NCI-H2029 treated with DMSO at 0.1 percent for 48 hours (cell line): Measurements from ENCODE around the gene LPCAT1.

Experiments
- DNase-seq: peaks from one replicate; lab custom pipeline; 2025; lab: John Stamatoyannopoulos, UW

Gene LPCAT1

DNA sequence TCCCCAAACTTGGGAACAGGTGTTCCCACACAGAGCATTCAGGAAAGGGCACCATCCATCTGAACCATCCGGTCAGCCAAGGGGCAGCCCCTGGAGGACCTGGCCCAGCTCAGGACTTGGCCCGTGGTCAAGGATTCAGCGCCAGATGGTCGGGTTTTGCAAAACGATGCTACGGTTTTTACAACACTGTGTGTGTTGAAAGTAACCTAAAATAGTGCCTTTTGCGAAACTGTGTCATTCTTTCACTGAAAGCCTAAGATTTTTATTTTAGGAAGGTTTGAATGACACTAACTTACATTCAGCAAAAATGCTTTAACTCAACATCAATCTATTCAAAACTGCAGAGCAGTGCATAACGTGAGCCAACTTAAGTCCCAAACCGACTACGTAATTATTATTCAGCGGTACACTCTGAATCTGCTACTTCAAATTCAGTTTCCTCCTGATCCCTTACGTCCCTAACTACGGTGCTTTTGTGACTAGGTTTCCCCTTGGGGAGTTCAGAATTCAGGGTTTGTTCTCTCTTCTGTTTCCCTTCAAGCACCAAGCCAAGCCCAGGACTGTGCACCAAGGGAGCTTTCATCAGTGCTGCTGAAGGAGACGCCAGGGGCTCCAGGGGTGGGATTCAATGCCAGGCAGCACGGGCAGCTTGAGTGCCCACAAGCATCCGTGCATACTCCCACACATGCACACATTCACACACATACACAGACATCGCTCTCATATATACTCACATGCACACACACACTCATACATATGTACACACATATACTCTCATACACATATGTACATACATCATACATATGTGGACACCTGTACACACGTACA lies 25.8 kb downstream of the LPCAT1 start:
- DNase-seq: no peak

DNA sequence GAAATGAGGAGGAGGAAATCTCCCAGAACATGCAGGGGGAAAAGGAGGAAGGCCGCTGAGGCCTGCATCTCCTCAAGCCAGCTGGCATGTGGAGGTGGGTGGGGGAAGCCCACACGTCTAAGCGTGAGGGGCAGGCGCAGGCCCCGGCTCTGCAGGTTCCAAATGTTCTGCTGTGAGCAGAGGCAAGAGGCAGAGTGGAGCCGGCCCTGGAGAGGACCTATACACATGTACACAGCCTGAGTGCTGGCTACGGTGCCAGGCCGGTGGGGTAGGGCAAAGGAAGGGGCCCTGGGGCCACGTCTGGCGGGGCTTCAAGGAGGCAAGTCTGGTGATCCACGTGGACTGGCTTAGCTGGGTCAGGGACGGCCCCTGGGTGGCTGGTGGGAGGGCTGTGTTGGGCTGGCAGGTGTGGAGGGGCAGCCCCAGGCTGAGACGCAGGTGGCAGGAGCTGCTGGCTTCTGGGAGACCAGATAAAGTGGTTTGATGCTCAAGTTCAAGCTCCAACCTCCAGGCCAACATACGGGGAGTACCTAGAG lies 26.4 kb downstream of the LPCAT1 start:
- no peak for DNase-seq

DNA sequence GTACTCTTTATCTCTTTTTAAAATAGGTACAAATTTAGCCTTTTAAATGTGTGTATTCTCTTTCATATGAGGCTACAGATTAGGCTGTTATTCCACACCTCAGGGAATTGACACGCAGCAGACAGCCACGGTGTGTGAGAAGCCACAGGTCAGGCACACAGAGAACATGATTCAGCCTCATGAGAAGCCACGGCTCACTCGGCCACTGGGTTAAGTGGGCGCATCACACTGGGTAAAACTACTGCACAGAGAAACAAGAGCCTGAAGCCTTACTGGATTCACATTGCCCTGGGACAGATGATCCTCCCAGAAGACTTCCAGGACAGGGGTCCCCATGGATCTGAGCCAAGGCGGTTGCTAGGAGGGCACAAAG lies 28.2 kb downstream of the LPCAT1 start:
- no peak for DNase-seq

DNA sequence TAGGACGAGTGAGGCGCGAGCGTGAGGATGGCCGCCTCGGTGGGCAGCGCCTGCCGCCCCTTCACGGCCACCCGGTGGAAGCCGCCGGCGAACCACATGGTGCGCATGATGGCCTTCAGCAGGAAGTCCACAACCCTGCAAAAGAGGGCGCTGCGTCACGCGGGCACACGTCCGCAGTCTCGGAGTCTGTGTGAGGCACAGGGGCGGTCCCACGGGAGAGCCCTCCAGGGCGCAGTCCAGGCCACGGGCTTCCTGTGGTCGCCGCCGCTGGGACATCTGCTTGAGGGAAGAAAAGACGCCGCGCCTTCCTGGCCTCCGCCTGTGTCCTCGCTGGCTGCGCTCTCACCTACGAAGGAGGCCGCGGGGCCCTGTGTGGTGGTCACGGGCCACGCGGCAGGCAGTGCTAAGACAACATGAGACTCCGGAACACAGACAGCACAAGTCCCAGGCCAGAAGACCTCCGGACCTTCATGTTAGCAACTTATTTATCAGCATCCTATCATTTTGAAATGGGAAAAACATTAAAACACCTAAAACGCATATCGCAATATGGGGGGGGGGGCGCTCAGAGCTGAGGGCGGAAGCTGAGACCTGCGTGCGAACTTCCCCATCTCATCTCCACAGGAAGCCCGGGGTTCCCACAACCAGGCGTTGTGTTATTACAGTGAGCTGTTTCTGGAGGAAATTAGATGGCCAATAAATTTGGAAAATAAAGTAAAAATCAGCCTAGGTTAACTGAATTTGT lies 28.8 kb downstream of the LPCAT1 start:
- no peak for DNase-seq

DNA sequence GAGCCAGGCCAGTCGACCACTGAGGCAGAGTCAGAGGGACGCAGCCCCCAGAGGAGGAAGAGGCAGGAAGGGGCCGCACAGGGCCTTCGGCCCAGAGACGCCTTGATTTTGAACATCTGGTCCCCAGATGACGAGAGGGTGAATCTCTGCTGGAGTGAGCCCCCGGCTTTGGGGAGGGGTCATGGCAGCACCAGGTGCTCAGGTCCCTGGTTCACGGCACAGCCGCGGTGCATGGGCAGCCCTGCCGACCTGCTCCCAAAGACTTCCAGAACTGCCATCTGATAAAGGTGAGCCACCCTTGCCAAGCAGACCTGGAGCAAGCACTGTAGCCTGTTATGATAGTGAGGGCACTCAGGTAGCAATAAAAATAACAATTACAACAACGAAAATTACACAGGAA lies 29.8 kb downstream of the LPCAT1 start:
- DNase-seq: no peak

DNA sequence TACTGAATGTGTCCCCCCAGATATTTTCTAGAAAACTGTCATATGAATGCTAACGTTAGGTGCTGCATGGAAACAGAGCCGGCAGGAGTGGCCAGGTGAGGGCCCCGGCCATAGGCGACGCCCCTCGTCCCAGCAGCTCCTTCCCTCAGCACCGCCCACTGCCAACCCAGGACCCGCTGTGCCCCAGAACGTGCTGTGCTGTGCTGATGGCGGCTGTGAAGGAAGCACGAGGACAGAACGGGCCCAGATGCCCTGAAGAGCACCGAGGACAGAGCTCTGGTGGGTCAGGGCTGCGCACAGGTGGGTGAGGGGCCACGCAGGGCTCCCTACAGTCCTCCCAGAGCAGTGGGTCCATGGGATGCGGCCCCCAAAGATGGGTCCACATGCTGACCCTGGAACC lies 30.3 kb downstream of the LPCAT1 start:
- no peak for DNase-seq

DNA sequence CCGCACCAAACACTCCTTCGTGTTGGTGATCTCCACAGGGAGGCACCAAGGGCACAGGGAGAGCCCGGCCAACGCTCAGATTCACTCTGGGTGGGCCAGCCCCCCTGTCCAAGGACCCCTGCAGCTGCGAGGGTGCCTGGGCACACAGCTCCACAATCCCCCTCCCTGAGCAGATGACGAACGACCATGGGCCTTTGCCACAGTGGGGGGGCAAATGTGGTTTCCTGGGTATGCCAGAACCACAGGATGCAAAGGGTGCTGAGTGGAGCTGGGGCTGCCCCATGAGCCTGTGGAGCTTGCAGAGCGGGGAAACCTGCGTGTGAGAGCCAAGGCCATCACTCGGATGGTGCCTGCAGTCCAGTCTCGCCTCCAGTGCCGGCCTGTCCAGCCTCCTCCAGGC lies 31.0 kb downstream of the LPCAT1 start:
- no peak for DNase-seq

DNA sequence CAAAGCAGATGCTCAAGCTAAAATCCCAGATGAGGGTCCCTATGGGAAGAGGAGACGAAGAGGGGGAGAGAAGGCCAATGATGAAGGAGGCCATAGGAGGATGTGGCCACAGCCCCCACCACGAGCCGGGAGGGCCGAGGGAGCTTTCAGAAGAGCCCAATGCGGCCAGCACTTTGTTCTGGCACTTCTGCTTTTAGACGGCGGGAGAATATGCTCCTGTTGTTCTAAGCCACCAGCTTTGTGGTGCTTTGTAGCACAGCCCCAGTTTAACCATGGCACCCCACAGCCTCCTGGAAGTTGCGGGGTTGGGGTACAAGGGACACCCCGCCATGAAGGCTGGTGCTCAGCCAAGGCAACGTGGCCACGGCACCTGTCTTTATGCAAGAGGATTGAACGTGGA lies 33.4 kb downstream of the LPCAT1 start:
- no peak for DNase-seq

DNA sequence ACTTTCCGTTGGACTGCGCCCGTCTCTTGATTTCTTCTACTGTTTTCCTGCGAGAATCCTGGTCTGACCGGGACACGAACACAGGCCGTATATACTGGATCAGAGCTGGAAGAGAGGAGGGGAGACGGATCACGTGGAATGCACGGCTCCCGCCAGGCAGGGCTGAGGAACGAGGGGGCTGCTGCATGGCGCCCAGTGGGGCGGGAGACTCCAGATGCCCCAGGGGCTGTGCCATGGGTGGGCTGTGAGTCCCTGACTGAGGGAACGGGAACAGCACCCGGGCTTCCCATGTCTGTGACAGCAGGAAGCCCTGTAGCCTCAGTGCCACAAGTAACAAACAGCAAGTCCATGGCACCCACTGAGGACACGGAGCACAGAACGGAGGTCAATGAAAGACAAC lies 34.0 kb downstream of the LPCAT1 start:
- DNase-seq: no peak

DNA sequence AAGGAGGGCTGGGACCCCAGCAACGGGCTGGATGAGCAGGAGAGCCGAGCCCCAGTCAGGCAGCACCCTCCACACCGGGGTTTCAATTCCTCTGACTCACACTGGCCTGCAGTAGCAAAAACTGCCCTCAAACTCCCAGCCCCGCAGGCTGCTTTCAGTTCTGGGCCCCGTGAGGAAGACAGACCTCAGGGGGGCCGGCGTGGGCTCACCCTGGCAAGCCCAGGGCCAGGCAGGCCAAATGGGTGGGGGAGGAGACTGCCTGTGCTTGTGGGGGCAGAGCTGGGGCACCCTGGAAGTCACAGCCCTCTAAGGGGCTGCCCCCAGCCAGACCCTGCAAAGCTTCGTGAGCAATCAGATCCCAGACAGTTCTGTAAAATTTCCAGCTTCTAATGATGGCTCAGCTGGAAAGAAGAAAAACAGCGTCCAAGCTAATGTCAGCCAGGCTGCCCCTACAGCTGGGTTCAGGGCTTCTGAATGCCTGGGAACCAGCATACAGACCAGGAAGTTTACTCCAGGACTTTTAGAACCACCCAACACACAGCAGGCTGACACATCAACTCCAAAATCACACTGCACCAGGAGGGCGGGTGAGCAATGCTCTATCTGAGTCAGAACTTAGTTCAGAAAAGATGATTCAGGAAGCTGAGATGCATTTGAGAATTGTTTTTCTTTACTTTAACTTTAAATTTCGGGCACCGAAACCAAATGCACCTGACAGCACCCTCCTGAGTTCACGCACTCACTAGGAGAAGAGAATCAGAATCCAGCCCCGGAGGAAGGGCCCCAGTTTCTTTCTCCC lies 34.7 kb downstream of the LPCAT1 start:
- DNase-seq: no peak

DNA sequence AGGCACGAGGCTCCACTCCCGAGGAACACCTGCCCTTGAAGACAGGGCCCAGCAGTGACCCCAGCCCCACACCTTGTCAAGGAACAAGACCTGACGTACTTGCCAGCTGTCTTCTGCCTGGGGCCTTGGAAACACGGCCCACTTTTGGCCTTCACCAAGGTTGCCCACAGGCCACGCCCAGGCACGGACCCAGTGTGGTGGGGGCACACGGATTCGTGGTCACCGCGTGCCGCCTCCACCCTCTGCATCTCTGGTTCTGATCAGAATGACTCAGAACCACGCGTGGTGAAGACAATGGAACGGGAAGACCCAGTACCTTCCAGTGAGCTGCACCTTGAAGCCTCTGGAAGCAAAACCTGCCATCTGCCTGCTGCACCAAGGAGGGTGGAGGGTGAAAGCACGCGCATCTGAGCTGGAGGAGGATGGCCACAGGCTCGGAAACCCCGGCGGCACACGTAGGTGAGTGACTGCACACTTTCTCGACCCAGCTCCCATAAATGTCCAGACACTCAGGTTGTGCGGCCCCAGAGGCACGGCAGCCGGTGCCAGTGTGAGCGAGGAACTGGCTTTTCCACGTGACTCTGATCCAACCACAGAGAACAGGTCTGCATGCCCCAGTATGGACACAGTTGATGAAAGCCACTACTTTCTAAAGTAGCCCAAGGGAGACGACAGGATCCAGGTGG lies 36.5 kb downstream of the LPCAT1 start:
- DNase-seq: no peak

DNA sequence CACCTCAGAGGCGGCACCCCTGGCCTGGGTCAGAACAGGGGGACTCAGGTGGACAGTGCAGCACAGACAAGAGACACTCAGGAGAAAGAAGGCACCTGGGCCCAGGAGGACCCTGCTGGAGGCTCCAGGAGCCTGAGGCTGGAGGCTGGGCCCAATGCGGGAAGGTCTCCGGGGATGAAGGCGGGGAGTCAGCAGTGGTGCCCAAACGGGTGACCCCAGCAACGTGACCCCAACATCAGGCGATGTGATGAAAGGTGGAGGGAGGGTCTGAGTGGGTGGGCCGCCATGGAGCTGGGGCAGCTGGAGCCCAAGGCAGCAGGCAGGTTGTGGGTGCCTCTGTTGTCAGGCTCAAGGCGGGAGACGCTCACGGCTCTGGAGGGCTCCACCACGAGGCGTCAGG lies 37.5 kb downstream of the LPCAT1 start:
- no peak for DNase-seq

DNA sequence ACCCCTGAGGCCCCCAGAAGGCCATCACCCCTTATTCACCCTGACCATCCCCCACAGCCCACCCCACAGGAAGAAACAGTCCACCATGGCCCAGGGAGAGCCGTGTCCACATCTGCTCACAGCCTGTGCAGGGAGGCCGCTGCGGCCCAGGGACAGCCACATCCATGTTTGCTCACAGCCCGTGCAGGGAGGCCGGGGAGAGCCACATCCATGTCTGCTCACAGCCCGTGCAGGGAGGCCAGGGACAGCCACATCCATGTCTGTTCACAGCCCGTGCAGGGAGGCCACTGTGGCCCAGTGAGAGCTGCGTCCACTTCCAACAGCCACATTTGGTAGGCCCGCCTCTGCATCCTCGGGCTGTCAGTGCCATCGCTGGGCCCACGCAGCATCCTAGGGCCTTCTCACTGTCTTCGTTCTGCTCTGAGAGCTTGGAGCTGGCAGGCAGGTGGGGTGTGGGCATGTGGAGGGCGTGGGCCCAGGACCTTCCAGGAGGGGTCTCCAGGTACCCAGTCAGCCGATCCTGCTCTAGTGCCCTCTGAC lies 38.1 kb downstream of the LPCAT1 start:
- DNase-seq: no peak

DNA sequence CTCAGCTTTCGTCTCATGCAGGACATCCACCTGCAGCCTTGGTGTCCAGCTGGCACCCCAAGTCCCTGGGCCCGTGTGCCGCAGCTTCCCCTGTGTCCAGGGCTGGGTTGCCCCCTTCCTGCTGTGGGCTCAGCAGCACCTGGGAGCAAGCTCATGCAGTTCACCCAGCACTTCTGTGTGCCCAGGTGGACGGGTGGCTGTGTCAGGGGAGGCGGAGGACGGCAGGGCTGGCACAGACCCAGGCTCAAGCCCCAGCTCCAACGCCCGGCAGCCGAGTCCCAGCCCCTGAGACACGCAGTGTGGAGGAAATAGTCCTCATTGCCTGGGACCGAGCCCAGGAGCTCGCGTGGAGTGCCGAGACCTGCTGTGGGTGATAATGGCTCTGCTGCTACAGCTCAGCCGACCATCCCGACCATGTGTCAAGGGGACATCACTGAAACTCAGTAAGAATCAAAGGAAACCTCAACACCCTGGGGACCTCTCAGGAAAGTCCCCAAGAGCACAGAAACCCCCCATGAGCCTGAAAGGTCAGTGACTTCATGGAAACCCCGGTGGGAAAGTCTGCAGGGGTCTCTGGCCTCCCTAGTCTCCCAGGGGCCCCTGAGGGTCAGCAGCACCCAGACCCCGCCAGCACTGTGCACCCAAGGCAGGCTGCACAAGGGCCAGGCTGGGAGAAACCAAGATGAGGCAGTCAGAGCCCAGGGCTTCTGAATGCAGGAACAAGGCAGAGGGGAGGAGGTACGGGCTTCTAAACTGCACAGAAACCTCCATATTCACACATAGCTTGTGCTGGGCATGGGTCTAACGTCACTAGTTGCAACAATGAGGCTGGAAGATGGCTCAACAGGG lies 38.8 kb downstream of the LPCAT1 start:
- DNase-seq: no peak

DNA sequence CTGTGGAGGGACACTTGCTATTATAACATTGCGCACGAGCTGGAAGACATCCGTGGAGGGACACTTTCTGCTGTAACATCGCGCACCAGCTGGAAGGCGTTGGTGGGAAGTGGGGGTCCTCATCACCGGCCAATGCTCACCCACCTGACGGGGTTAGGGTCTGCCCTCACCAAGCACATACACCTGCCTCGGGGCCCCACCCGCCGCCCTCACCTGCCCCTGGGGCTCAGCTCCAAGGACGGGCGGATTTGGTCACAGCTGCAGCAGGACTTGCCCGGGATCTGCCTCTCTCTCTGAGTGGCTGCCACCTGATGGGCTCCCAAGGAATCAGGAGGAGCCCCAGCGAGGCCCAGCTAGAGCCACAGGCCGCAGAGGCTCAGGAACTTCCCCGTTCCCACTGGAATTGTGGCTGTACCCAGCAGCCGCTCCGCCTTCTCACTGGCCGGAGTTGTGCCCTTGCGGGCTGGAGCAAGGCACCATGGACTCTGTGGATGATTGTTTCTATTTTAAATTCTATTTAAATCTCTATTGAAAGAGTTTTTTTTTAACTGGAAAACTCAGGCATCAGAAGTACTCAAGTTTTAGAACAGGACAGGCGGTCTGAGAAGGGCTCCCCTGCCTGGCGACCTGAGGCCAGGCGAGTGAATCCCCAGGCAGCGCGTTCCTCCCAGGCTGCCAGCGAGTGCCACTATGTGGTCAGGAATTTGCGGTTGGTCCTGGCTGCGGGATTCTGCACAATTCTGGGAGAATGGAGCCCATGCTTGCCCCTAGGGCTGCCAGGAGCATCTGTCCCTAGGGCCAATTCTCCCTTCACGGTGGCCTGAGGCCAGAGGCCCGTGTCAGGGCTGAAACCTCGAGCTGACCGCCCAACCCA lies 39.7 kb downstream of the LPCAT1 start:
- DNase-seq: no peak

DNA sequence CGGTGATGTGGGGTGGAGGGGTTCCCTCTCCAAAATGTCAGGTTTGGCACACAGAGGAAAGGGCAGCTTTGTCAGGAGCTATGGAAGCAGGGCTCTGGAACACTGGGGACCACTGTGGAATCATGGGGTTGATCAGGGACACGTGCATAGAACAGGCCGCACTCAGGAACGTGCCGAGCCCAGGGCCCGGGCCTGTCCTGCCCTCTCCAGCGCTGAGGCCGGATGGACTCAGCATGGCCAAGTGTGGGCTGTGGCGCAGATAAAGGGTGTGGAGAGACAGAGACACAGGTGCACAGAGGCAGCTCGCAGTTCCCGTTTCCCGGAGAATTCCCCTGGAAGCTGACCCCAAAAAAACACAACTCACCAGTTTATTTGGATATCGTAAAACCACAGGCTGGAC lies 40.7 kb downstream of the LPCAT1 start:
- no peak for DNase-seq

DNA sequence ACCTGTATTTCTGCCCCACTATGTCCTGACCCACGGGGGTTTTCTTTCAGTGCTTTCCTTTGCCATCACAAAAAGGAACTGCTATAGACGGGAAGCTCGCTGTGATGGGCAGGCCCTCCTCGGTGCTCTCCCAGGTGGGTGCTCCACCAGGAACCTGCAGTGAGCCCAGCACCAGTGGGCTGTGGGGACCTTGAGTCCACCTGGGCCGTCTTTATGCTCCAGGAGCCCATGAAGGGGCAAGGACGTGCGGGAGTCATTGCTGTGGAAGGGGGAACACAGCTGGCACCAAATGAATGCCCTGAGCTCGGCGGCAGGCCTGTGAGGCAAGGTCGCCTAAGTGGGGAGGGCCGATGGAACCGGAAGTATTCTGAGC lies 41.8 kb downstream of the LPCAT1 start:
- no peak for DNase-seq

DNA sequence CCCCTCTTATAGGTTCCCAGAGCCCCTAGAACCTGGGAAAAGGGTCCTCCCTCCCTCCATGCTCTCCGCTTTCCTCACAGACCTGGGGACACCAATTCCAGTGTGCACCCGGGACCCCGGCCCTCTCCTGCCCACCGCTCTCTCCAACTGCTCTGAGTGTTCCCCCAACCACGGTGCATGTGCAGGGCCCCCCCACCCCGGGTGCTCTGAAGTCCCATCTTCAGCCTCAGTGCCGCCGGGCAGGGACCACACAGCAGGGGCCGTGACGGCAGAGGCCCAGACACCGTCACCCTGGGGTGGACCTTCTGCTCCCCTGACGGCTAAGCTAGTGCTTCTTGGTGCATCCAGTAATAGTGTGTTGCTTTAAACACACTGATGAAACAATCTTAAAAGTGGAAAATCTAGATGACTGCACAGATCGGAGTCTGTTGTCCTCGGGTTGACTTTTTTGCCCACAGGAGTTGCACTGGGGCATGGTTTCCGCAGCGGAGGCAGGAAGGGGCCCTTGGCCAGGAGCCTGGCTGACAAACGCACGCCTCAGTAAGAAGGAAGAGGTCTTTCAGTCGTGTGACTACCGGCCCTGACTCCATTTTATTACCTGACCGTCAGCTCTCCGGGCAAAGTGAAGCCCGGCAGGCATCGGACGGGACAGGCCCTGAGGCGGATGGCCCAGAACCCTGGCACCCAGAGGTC lies 42.3 kb downstream of the LPCAT1 start:
- DNase-seq: no peak

DNA sequence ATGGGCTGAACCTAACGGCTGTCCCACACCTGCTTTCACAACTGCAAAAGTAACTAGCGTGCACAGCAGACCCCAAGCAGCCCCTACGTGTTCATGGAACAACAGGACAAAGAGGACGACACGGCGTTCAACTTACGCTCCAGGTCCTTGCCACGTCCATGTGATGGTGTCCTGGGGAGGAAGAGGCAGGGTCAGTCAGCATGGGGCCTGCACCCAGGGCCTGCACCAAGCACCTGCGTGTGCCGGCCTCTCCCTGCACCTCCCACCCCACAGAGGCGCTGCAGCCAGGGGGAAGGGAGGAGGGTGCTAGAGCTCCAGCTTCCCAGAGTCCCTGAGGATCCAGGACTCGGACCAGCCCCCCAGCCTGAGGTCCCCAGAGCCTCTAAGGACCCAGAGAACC lies 43.0 kb downstream of the LPCAT1 start:
- DNase-seq: no peak
